Sigmoid colon (tissue), 4 donors: ENCODE results near the gene HSPB7.

Experiments
- EP300 ChIP-seq, 4 donors: sonication (generic); formaldehyde crosslinking; IDR thresholded peaks; one replicate each; pipeline ENCODE4 v1.6.1; 2017; ENCODE audit warnings: antibody characterized with exemption in 4 of 4
- POLR2A ChIP-seq, 2 donors: fragments of 450-650 bp; IDR thresholded peaks; one replicate each; pipeline ENCODE4 v1.6.1; 2016; ENCODE audit warnings: antibody characterized with exemption in 2 of 2, mild to moderate bottlenecking in 2 of 2, moderate library complexity in 2 of 2
- TF ChIP-seq, protein P1 (sequence below), 4 experiments: fragments of 450-650 bp in 3 of 4; fragments of 200-600 bp in 1 of 4; IDR thresholded peaks; one replicate each; pipeline ENCODE4 v1.5.1; 2016 to 2019; ENCODE audit warnings: antibody characterized with exemption in 4 of 4, mild to moderate bottlenecking in 3 of 4, moderate library complexity in 2 of 4

DNA sequence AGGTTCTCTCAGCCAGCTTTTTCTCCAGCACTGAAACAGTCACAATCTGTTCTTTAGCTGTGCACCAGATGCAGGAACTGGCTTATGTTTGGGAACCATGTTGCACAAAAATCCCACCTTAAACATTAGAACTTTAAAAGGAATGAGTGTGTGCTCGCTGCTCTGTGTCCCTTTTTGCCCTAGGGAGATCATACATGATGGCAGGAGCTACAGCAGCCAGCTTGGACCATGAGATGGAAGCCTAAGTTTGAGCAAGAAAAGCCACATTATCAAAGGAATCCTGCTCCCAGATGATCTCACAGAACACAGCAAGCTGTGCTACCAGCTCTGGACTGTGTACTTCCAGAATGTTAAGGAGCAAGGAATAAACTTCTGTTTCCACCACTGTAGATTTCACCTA lies 45.4 kb downstream of the HSPB7 start:
- TF ChIP-seq POLR2A (IDR thresholded peaks at IDR 0.05), result no peak
- no peak for TF ChIP-seq EP300 (IDR thresholded peaks at IDR 0.05)
- TF ChIP-seq, protein P1, sequence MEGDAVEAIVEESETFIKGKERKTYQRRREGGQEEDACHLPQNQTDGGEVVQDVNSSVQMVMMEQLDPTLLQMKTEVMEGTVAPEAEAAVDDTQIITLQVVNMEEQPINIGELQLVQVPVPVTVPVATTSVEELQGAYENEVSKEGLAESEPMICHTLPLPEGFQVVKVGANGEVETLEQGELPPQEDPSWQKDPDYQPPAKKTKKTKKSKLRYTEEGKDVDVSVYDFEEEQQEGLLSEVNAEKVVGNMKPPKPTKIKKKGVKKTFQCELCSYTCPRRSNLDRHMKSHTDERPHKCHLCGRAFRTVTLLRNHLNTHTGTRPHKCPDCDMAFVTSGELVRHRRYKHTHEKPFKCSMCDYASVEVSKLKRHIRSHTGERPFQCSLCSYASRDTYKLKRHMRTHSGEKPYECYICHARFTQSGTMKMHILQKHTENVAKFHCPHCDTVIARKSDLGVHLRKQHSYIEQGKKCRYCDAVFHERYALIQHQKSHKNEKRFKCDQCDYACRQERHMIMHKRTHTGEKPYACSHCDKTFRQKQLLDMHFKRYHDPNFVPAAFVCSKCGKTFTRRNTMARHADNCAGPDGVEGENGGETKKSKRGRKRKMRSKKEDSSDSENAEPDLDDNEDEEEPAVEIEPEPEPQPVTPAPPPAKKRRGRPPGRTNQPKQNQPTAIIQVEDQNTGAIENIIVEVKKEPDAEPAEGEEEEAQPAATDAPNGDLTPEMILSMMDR (IDR thresholded peaks at IDR 0.05), result no peak
